ENCODE results near the gene DDO. TPM values are rescaled to one million over a fixed set of nuclear protein-coding genes. Genes with fewer than 3 reads are reported as not detected.

Gene DDO
- total RNA-seq, 1 experiment from 2014 or later: 0.39 TPM

GRCh38 chr6:110345025-110345424, 70.3 kb downstream of the DDO start:
- TF ChIP-seq, protein P1, sequence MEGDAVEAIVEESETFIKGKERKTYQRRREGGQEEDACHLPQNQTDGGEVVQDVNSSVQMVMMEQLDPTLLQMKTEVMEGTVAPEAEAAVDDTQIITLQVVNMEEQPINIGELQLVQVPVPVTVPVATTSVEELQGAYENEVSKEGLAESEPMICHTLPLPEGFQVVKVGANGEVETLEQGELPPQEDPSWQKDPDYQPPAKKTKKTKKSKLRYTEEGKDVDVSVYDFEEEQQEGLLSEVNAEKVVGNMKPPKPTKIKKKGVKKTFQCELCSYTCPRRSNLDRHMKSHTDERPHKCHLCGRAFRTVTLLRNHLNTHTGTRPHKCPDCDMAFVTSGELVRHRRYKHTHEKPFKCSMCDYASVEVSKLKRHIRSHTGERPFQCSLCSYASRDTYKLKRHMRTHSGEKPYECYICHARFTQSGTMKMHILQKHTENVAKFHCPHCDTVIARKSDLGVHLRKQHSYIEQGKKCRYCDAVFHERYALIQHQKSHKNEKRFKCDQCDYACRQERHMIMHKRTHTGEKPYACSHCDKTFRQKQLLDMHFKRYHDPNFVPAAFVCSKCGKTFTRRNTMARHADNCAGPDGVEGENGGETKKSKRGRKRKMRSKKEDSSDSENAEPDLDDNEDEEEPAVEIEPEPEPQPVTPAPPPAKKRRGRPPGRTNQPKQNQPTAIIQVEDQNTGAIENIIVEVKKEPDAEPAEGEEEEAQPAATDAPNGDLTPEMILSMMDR (IDR thresholded peaks at IDR 0.05): no peak
- TF ChIP-seq TCF7L2 (IDR thresholded peaks at IDR 0.05; ENCODE audit: low read depth, low read length) (no peak), SIN3A (IDR thresholded peaks at IDR 0.05; ENCODE audit: borderline replicate concordance, insufficient read depth, low read depth, low read length) (no peak), REST (IDR thresholded peaks at IDR 0.05; ENCODE audit: insufficient read depth in 1 of 2, low read depth in 2 of 2, low read length in 1 of 2) (no peak), POLR2AphosphoS5 (IDR thresholded peaks at IDR 0.05; ENCODE audit: low read depth, low read length) (no peak)
- H3K4me3 ChIP-seq (ENCODE audit: low read depth in 2 of 2, low read length in 2 of 2): no peak overlapping the region
- intact Hi-C loops (cut with micrococcal nuclease; ENCODE audit: unreplicated experiment): no loop called here
- ATAC-seq (no peak), DNase-seq (ENCODE audit: low read depth, low spot score) (no peak)
- H3K36me3 ChIP-seq (ENCODE audit: control insufficient read depth, insufficient read depth, low read length): no peaks in the 10 kb centered on the region
- no peak overlapping the region for H3K27ac ChIP-seq (ENCODE audit: low read length)
- no peaks in the 10 kb centered on the region for H3K9me3 ChIP-seq (ENCODE audit: control insufficient read depth, insufficient read depth, low read depth, low read length)
- peaks cover 8% of the 10 kb centered on the region; the same call in 1 of the 2 replicates for H3K27me3 ChIP-seq (ENCODE audit: control insufficient read depth, insufficient read depth, low read length)
- H3K4me1 ChIP-seq (ENCODE audit: control insufficient read depth, insufficient read depth, low read length): no peaks in the 10 kb centered on the region
- POLR2A ChIA-PET: no interaction called here
- in situ Hi-C loops (cut with HindIII; ENCODE audit: low pct_unique_long_range_greater_than_20kb, low sequenced_read_pairs): no loop called here
- no TSS peak for BruUV-seq (replicated peaks)
- CTCF ChIA-PET: no interaction called here

GRCh38 chr6:110342759-110343158, 72.6 kb downstream of the DDO start:
- CTCF ChIA-PET: interaction anchor here (1.4 kb wide), 1 partner anchor 12 kb away, joined by 5 read pairs; no protein-coding TSS in a partner anchor
- intact Hi-C loops (cut with micrococcal nuclease; ENCODE audit: unreplicated experiment): no loop called here
- no peak overlapping the region for H3K27ac ChIP-seq (ENCODE audit: low read length)

More at GRCh38 chr6:110342759-110343158, 72.6 kb downstream of the DDO start:
- no peaks in the 10 kb centered on the region for H3K9me3 ChIP-seq (ENCODE audit: control insufficient read depth, insufficient read depth, low read depth, low read length)
- no TSS peak for BruUV-seq (replicated peaks)
- TF ChIP-seq, protein P1 (IDR thresholded peaks at IDR 0.05): no peak
- TF ChIP-seq REST (IDR thresholded peaks at IDR 0.05; ENCODE audit: insufficient read depth in 1 of 2, low read depth in 2 of 2, low read length in 1 of 2) (no peak), SIN3A (IDR thresholded peaks at IDR 0.05; ENCODE audit: borderline replicate concordance, insufficient read depth, low read depth, low read length) (no peak), POLR2AphosphoS5 (IDR thresholded peaks at IDR 0.05; ENCODE audit: low read depth, low read length) (no peak), TCF7L2 (IDR thresholded peaks at IDR 0.05; ENCODE audit: low read depth, low read length) (no peak)
- no peaks in the 10 kb centered on the region for H3K4me1 ChIP-seq (ENCODE audit: control insufficient read depth, insufficient read depth, low read length)
- ATAC-seq (no peak), DNase-seq (ENCODE audit: low read depth, low spot score) (no peak)
- POLR2A ChIA-PET: no interaction called here
- peaks cover 17% of the 10 kb centered on the region for H3K27me3 ChIP-seq (ENCODE audit: control insufficient read depth, insufficient read depth, low read length)
- H3K4me3 ChIP-seq (ENCODE audit: low read depth in 2 of 2, low read length in 2 of 2): no peak overlapping the region
- in situ Hi-C loops (cut with HindIII; ENCODE audit: low pct_unique_long_range_greater_than_20kb, low sequenced_read_pairs): no loop called here
- H3K36me3 ChIP-seq (ENCODE audit: control insufficient read depth, insufficient read depth, low read length): no peaks in the 10 kb centered on the region

Data from Panc1 (cell line).